A549 (cell line): ENCODE data around the gene PTP4A2. TPM values are rescaled to one million over a fixed set of nuclear protein-coding genes. Genes with fewer than 3 reads are reported as not detected.

Experiments used
- ATAC-seq, 2 experiments: fragments of 200-7000 bp in 1 of 2; fragments of >200 bp in 1 of 2; cut with Nextera tagmentation in 1 of 2; cut with Tn5 transposase in 1 of 2; 3 replicates each; pipeline versions ENCODE4 v1.8.0 to v1.9.1; 2018 to 2020; ENCODE audit warnings: mild to moderate bottlenecking in 1 of 2, moderate library complexity in 1 of 2
- CTCF ChIA-PET: fragments of 300-600 bp; sonication (Branson Sonifier 250); formaldehyde crosslinking; extraction: SDS; loops from one replicate; lab custom pipeline; 2021; ENCODE audit warnings: antibody characterized with exemption, inconsistent platforms; lab: Yijun Ruan, JAX
- POLR2A ChIA-PET: fragments of 350-600 bp; formaldehyde crosslinking; extraction: SDS; loops from one replicate; lab custom pipeline; 2021; ENCODE audit warnings: antibody characterized with exemption, inconsistent platforms; lab: Yijun Ruan, JAX
- DNase-seq, 2 experiments: peaks; one replicate each; pipeline versions ENCODE4 v3.0.0 to v3.0.0-alpha.2; 2011 to 2016; ENCODE audit warnings: low read depth in 1 of 2, low spot score in 1 of 2
- FAIRE-seq: peaks from 2 replicates; lab custom pipeline; 2011; peaks lifted over from hg19 to GRCh38; lab: Jason Lieb, UNC
- H3K27ac ChIP-seq, 2 experiments: fragments of >200 bp; sonication (Bioruptor Twin); formaldehyde crosslinking; 3 replicates each; pipeline ENCODE4 v1.5.1; 2016 to 2017
- H3K4me1 ChIP-seq: fragments of >200 bp; sonication (Bioruptor Twin); formaldehyde crosslinking; 3 replicates; pipeline ENCODE4 v1.6.1; 2016
- H3K4me2 ChIP-seq: fragments of >200 bp; sonication (Bioruptor Twin); formaldehyde crosslinking; 3 replicates; pipeline ENCODE4 v1.6.1; 2016
- H3K4me3 ChIP-seq: fragments of >200 bp; sonication (Bioruptor Twin); formaldehyde crosslinking; 3 replicates; pipeline ENCODE4 v1.5.1; 2016
- H3K9me3 ChIP-seq: fragments of >200 bp; sonication (Bioruptor Twin); formaldehyde crosslinking; 3 replicates; pipeline ENCODE4 v1.6.1; 2016
- CHD4 ChIP-seq: fragments of 200-600 bp; sonication (generic); IDR thresholded peaks from 2 replicates; pipeline ENCODE4 v1.6.1; 2016; ENCODE audit warnings: antibody characterized with exemption, mild to moderate bottlenecking, borderline replicate concordance
- CTCF ChIP-seq: fragments of >200 bp; sonication (Bioruptor Twin); formaldehyde crosslinking; IDR thresholded peaks from 3 replicates; pipeline ENCODE4 v1.5.1; 2016
- EHF ChIP-seq: fragments of 250-450 bp; sonication (Bioruptor Pico); IDR thresholded peaks from 2 replicates; pipeline ENCODE4 v1.5.0; 2020; ENCODE audit warnings: mild to moderate bottlenecking
- EHMT2 ChIP-seq: fragments of 200-600 bp; sonication (generic); IDR thresholded peaks from 2 replicates; pipeline ENCODE4 v1.6.1; 2016; ENCODE audit warnings: antibody characterized with exemption, low read depth, mild to moderate bottlenecking, moderate library complexity
- ESRRA ChIP-seq: fragments of 150-350 bp; IDR thresholded peaks from 2 replicates; pipeline ENCODE4 v1.6.1; 2014; ENCODE audit warnings: mild to moderate bottlenecking, low read length, borderline replicate concordance
- FOXS1 ChIP-seq: fragments of 250-450 bp; sonication (Bioruptor Pico); IDR thresholded peaks from 2 replicates; pipeline ENCODE4 v1.5.0; 2020; ENCODE audit warnings: mild to moderate bottlenecking, moderate library complexity
- GATA3 ChIP-seq: IDR thresholded peaks from 2 replicates; pipeline ENCODE4 v1.6.1; 2012; ENCODE audit warnings: borderline replicate concordance
- HDAC2 ChIP-seq: fragments of 200-600 bp; sonication (generic); IDR thresholded peaks from 2 replicates; pipeline ENCODE4 v1.6.1; 2016
- HOXB13 ChIP-seq: fragments of 250-450 bp; sonication (Bioruptor Pico); IDR thresholded peaks from 2 replicates; pipeline ENCODE4 v1.5.0; 2020; ENCODE audit warnings: low read depth, mild to moderate bottlenecking, moderate library complexity
- JUN ChIP-seq, 2 experiments: fragments of >200 bp; sonication (Bioruptor Twin); formaldehyde crosslinking; IDR thresholded peaks; 2 replicates in 1 of 2; 3 replicates in 1 of 2; pipeline ENCODE4 v1.6.1; 2016 to 2017
- KDM1A ChIP-seq: fragments of 200-600 bp; sonication (generic); IDR thresholded peaks from 2 replicates; pipeline ENCODE4 v1.6.1; 2016; ENCODE audit warnings: low read depth, mild to moderate bottlenecking
- MAX ChIP-seq: IDR thresholded peaks from 2 replicates; pipeline ENCODE4 v1.6.1; 2012
- MAZ ChIP-seq: fragments of 150-350 bp; IDR thresholded peaks from 2 replicates; pipeline ENCODE4 v1.6.1; 2014; ENCODE audit warnings: antibody characterized with exemption, low read depth, low read length, borderline replicate concordance
- NFE2L2 ChIP-seq: fragments of 150-350 bp; conservative IDR thresholded peaks from 2 replicates; pipeline ENCODE4 v1.6.1; 2014; ENCODE audit warnings: low read length
- NPAS2 ChIP-seq: fragments of 250-450 bp; sonication (Bioruptor Pico); IDR thresholded peaks from 2 replicates; pipeline ENCODE4 v1.8.0; 2022; ENCODE audit warnings: mild to moderate bottlenecking, moderate library complexity, borderline replicate concordance
- NR3C1 ChIP-seq: fragments of >200 bp; sonication (Bioruptor Twin); formaldehyde crosslinking; IDR thresholded peaks from 3 replicates; pipeline ENCODE4 v1.6.1; 2017
- POLR2A ChIP-seq: IDR thresholded peaks from 2 replicates; pipeline ENCODE4 v1.6.1; 2012; ENCODE audit warnings: mild to moderate bottlenecking, low read length
- POLR2AphosphoS2 ChIP-seq: conservative IDR thresholded peaks from 2 replicates; pipeline ENCODE4 v1.6.1; 2012; ENCODE audit warnings: low read length, improper control_type of control experiment, inconsistent platforms
- RCOR1 ChIP-seq: fragments of 150-350 bp; IDR thresholded peaks from 2 replicates; pipeline ENCODE4 v1.6.1; 2014; ENCODE audit warnings: antibody characterized with exemption, low read length, low read depth
- REST ChIP-seq: fragments of 200-600 bp; sonication (generic); IDR thresholded peaks from 2 replicates; pipeline ENCODE4 v1.6.1; 2016; ENCODE audit warnings: antibody characterized with exemption, mild to moderate bottlenecking, moderate library complexity
- RFX5 ChIP-seq: fragments of 450-650 bp; IDR thresholded peaks from 2 replicates; pipeline ENCODE4 v1.7.1; 2014; ENCODE audit warnings: antibody characterized with exemption, mild to moderate bottlenecking, moderate library complexity
- SREBF2 ChIP-seq: fragments of 450-650 bp; IDR thresholded peaks from 2 replicates; pipeline ENCODE4 v1.6.1; 2014; ENCODE audit warnings: mild to moderate bottlenecking, moderate library complexity
- TFCP2L1 ChIP-seq: fragments of 250-450 bp; sonication (Bioruptor Pico); IDR thresholded peaks from 2 replicates; pipeline ENCODE4 v1.5.0; 2021; ENCODE audit warnings: mild to moderate bottlenecking
- TP53 ChIP-seq: fragments of 250-450 bp; sonication (Bioruptor Pico); IDR thresholded peaks from 2 replicates; pipeline ENCODE4 v1.5.0; 2021; ENCODE audit warnings: mild to moderate bottlenecking, moderate library complexity
- ZC3H11A ChIP-seq: fragments of 450-650 bp; IDR thresholded peaks from 2 replicates; pipeline ENCODE4 v1.6.1; 2014; ENCODE audit warnings: antibody characterized with exemption, mild to moderate bottlenecking
- ZFP36 ChIP-seq: fragments of 450-650 bp; IDR thresholded peaks from 2 replicates; pipeline ENCODE4 v1.6.1; 2014; ENCODE audit warnings: borderline replicate concordance; ENCODE audit not compliant: partially characterized antibody
- ZNF302 ChIP-seq: fragments of 250-450 bp; sonication (Bioruptor Pico); IDR thresholded peaks from 2 replicates; pipeline ENCODE4 v1.9.0; 2021; ENCODE audit warnings: inconsistent platforms, mild to moderate bottlenecking, moderate library complexity
- ZSCAN20 ChIP-seq: fragments of 250-450 bp; sonication (Bioruptor Pico); IDR thresholded peaks from 2 replicates; pipeline ENCODE4 v1.8.0; 2022; ENCODE audit warnings: mild to moderate bottlenecking, moderate library complexity
- WGBS: methylation state at CpG from one replicate; pipeline ENCODE4 v1.1.6; 2017; ENCODE audit errors: missing lambda C conversion rate; 5-methylcytosine and 5-hydroxymethylcytosine counted together
- polyA plus RNA-seq, 4 experiments: library from polyadenylated mRNA; depleted of rRNA in 3 of 4; stranded (reverse); fragments of >200 nt; fragmentation: RNase III in 1 of 4; extraction: RNeasy Plus Mini Kit Qiagen cat#74134 plus additional on column Dnase treatment in 1 of 4; gene quantifications; 2 replicates in 3 of 4; 3 replicates in 1 of 4; pipeline ENCODE4 v1.2.3, GENCODE V29; 2011 to 2017
- TF ChIP-seq, protein P1 (sequence below): fragments of >200 bp; sonication (Bioruptor Twin); formaldehyde crosslinking; IDR thresholded peaks from 3 replicates; pipeline ENCODE4 v1.6.1; 2016
- TF ChIP-seq, protein P2 (sequence below): fragments of >200 bp; sonication (Bioruptor Twin); formaldehyde crosslinking; IDR thresholded peaks from 2 replicates; pipeline ENCODE4 v1.6.1; 2016

PTP4A2 gene
- polyA plus RNA-seq, 2 of the 4 experiments (the other 2 are of a cell fraction) = 234 to 563 TPM

GRCh38 chr1:31961536-31961935 lies 23.4 kb upstream of the PTP4A2 start:
- ChIA-PET CTCF (interaction anchor here (4.2 to 22.2 kb wide), 2 partner anchors 17 to 57 kb away, joined by 24 to 518 read pairs; partner anchors contain the start of gene PTP4A2), POLR2A (interaction anchor here (1.0 kb wide), 1 partner anchor 17 kb away, joined by 3 read pairs; no protein-coding TSS in a partner anchor)
- Histone ChIP-seq H3K27ac (peak overlapping the region; percentile 40 to 99; a peak in 4 of 6 replicates), H3K4me2 (no peak overlapping the region), H3K9me3 (no peaks in the 10 kb centered on the region), H3K4me1 (peaks cover 36% of the 10 kb centered on the region), H3K4me3 (no peak overlapping the region)
- ATAC-seq = no peak
- no peak for DNase-seq
- 92% methylated on average over 8 of the region's 8 CpGs for WGBS
- no peak for FAIRE-seq
- TF ChIP-seq KDM1A = no peak
- TF ChIP-seq FOXS1 (CRISPR knock-in tag) = no peak
- TF ChIP-seq, protein P1, sequence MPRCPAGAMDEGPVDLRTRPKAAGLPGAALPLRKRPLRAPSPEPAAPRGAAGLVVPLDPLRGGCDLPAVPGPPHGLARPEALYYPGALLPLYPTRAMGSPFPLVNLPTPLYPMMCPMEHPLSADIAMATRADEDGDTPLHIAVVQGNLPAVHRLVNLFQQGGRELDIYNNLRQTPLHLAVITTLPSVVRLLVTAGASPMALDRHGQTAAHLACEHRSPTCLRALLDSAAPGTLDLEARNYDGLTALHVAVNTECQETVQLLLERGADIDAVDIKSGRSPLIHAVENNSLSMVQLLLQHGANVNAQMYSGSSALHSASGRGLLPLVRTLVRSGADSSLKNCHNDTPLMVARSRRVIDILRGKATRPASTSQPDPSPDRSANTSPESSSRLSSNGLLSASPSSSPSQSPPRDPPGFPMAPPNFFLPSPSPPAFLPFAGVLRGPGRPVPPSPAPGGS = no peak
- TF ChIP-seq ZFP36 = no peak
- TF ChIP-seq TFCP2L1 (CRISPR knock-in tag) = no peak
- no peak for TF ChIP-seq ZNF302 (CRISPR knock-in tag)
- TF ChIP-seq TP53 (CRISPR knock-in tag) = no peak
- no peak for TF ChIP-seq NPAS2
- no peak for TF ChIP-seq ZC3H11A
- no peak for TF ChIP-seq HDAC2
- TF ChIP-seq ZSCAN20 = no peak
- no peak for TF ChIP-seq HOXB13 (CRISPR knock-in tag)
- TF ChIP-seq JUN (IDR thresholded peaks at IDR 0.05) = no peak
- TF ChIP-seq RCOR1 = no peak

- H3K4me2 ChIP-seq = no peak overlapping the region
- no peaks in the 10 kb centered on the region for H3K9me3 ChIP-seq
- H3K27ac ChIP-seq = peak overlapping the region in 1 of 2 experiments; percentile 99; a peak in 3 of 6 replicates
- peaks cover 53% of the 10 kb centered on the region for H3K4me1 ChIP-seq
- TF ChIP-seq MAZ (no peak), ESRRA (no peak), POLR2A (no peak), HOXB13 (CRISPR knock-in tag) (no peak), TFCP2L1 (CRISPR knock-in tag) (no peak), REST (no peak), ZNF302 (CRISPR knock-in tag) (no peak), EHMT2 (no peak), TP53 (CRISPR knock-in tag) (no peak), MAX (no peak), GATA3 (no peak), RFX5 (no peak), CTCF (no peak), CHD4 (no peak), NR3C1 (no peak), NFE2L2 (no peak), POLR2AphosphoS2 (no peak), EHF (CRISPR knock-in tag) (no peak), SREBF2 (no peak)
- TF ChIP-seq, protein P2, sequence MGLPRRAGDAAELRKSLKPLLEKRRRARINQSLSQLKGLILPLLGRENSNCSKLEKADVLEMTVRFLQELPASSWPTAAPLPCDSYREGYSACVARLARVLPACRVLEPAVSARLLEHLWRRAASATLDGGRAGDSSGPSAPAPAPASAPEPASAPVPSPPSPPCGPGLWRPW = no peak
- FAIRE-seq (no peak), ATAC-seq (no peak), DNase-seq (no peak)
- WGBS = 94% methylated on average over 6 of the region's 6 CpGs
- CTCF ChIA-PET = interaction anchor here (22.2 kb wide), 1 partner anchor 15 kb away, joined by 518 read pairs; the partner anchor contains the start of gene PTP4A2
- POLR2A ChIA-PET = no interaction called here
- H3K4me3 ChIP-seq = no peak overlapping the region
These were observed 21.6 kb upstream of the PTP4A2 start for GRCh38 chr1:31959521-31960340.
